Activated CD8-positive, alpha-beta T cell treated with anti-CD3 and anti-CD28 coated beads, Interleukin-2, amount 10 ng/mL, durations not matched to agents 7 days and 5 days (primary cell): Measurements from ENCODE around the gene CCDC175. TPM values are rescaled to one million over a fixed set of nuclear protein-coding genes. Genes with fewer than 3 reads are reported as not detected.

ENCODE experiments used
- ATAC-seq: fragments of 150-1000 bp; cut with Tn5 transposase; one replicate; pipeline ENCODE4 v1.10.0; 2021; ENCODE audit warnings: moderate library complexity
- CTCF ChIA-PET: fragments of 350-600 bp; sonication (Branson Sonifier 250); formaldehyde crosslinking; loops from one replicate; lab custom pipeline; 2021; ENCODE audit warnings: antibody characterized with exemption; lab: Charles Lee
- POLR2A ChIA-PET: fragments of 350-600 bp; sonication (Branson Sonifier 250); formaldehyde crosslinking; loops from one replicate; lab custom pipeline; 2021; ENCODE audit warnings: antibody characterized with exemption; lab: Charles Lee
- DNase-seq: peaks from one replicate; pipeline ENCODE4 v3.0.0-alpha.2; 2020
- H3K27ac Mint-ChIP-seq: one replicate; pipeline ENCODE4 v1.8.0; 2021; ENCODE audit warnings: mild to moderate bottlenecking, mixed read lengths
- H3K27me3 Mint-ChIP-seq: one replicate; pipeline ENCODE4 v1.8.0; 2021; ENCODE audit warnings: low read depth, mixed read lengths
- H3K36me3 Mint-ChIP-seq: one replicate; pipeline ENCODE4 v1.8.0; 2021; ENCODE audit warnings: low read depth, mixed read lengths
- H3K4me1 Mint-ChIP-seq: one replicate; pipeline ENCODE4 v1.8.0; 2021; ENCODE audit warnings: low read depth, mixed read lengths
- H3K4me3 Mint-ChIP-seq: one replicate; pipeline ENCODE4 v1.8.0; 2021; ENCODE audit warnings: mild to moderate bottlenecking, mixed read lengths
- H3K9me3 Mint-ChIP-seq: one replicate; pipeline ENCODE4 v1.8.0; 2022; ENCODE audit warnings: mixed read lengths; ENCODE audit not compliant: insufficient read depth
- total RNA-seq, 2 experiments: library from RNA; stranded (reverse); gene quantifications; one replicate each; pipeline ENCODE4 v1.2.3, GENCODE V29; 2021

Gene CCDC175
- total RNA-seq, 2 experiments from 2014 or later = not detected

- H3K27ac Mint-ChIP-seq = no peak overlapping the region
- POLR2A ChIA-PET = no interaction called here
- no peaks in the 10 kb centered on the region for H3K27me3 Mint-ChIP-seq
- no peak for DNase-seq
- H3K36me3 Mint-ChIP-seq = no peaks in the 10 kb centered on the region
- CTCF ChIA-PET = no interaction called here
- peaks cover 8% of the 10 kb centered on the region for H3K4me1 Mint-ChIP-seq
- H3K4me3 Mint-ChIP-seq = no peak overlapping the region
- ATAC-seq = no peak
- H3K9me3 Mint-ChIP-seq = no peaks in the 10 kb centered on the region
Measured at GRCh38 chr14:59582161-59582560, 5.5 kb upstream of the CCDC175 start.

- Mint-ChIP-seq H3K4me1 (peaks cover 13% of the 10 kb centered on the region), H3K9me3 (no peaks in the 10 kb centered on the region), H3K27me3 (peaks cover 6% of the 10 kb centered on the region), H3K36me3 (no peaks in the 10 kb centered on the region), H3K27ac (no peak overlapping the region), H3K4me3 (no peak overlapping the region)
- DNase-seq = no peak
- CTCF ChIA-PET = no interaction called here
- POLR2A ChIA-PET = no interaction called here
- no peak for ATAC-seq
Measured at GRCh38 chr14:59580911-59581310, 4.3 kb upstream of the CCDC175 start.

- DNase-seq = no peak
- Mint-ChIP-seq H3K27ac (no peak overlapping the region), H3K36me3 (no peaks in the 10 kb centered on the region), H3K4me1 (no peaks in the 10 kb centered on the region), H3K4me3 (no peak overlapping the region), H3K27me3 (peaks cover 29% of the 10 kb centered on the region), H3K9me3 (no peaks in the 10 kb centered on the region)
- ATAC-seq = no peak
- POLR2A ChIA-PET = no interaction called here
- CTCF ChIA-PET = interaction anchor here (0.9 kb wide), 1 partner anchor 459 kb away, joined by 3 read pairs; no protein-coding TSS in a partner anchor
Measured at GRCh38 chr14:59570122-59570521, 6.5 kb downstream of the CCDC175 start.

- DNase-seq = no peak
- no peak overlapping the region for H3K4me3 Mint-ChIP-seq
- no peak for ATAC-seq
- H3K36me3 Mint-ChIP-seq = no peaks in the 10 kb centered on the region
- no peaks in the 10 kb centered on the region for H3K4me1 Mint-ChIP-seq
- no peaks in the 10 kb centered on the region for H3K9me3 Mint-ChIP-seq
- peaks cover 36% of the 10 kb centered on the region for H3K27me3 Mint-ChIP-seq
- H3K27ac Mint-ChIP-seq = no peak overlapping the region
- ChIA-PET POLR2A (no interaction called here), CTCF (interaction anchor here (1.3 kb wide), 1 partner anchor 9 kb away, joined by 6 read pairs; the partner anchor contains the start of gene CCDC175)
Measured at GRCh38 chr14:59566725-59567124, 9.9 kb downstream of the CCDC175 start.

GRCh38 chr14:59566296-59566695 is 10.3 kb downstream of the CCDC175 start:
- H3K9me3 Mint-ChIP-seq = no peaks in the 10 kb centered on the region
- ChIA-PET POLR2A (no interaction called here), CTCF (interaction anchor here (1.3 kb wide), 1 partner anchor 10 kb away, joined by 6 read pairs; the partner anchor contains the start of gene CCDC175)
- H3K36me3 Mint-ChIP-seq = no peaks in the 10 kb centered on the region
- ATAC-seq = no peak
- H3K4me3 Mint-ChIP-seq = no peak overlapping the region
- DNase-seq = no peak
- no peaks in the 10 kb centered on the region for H3K4me1 Mint-ChIP-seq
- H3K27me3 Mint-ChIP-seq = peaks cover 34% of the 10 kb centered on the region
- H3K27ac Mint-ChIP-seq = no peak overlapping the region

- ChIA-PET CTCF (interaction anchor here (1.7 kb wide), 1 partner anchor 12 kb away, joined by 6 read pairs; the partner anchor contains the start of gene CCDC175), POLR2A (no interaction called here)
- Mint-ChIP-seq H3K27me3 (peaks cover 38% of the 10 kb centered on the region), H3K4me1 (no peaks in the 10 kb centered on the region), H3K36me3 (no peaks in the 10 kb centered on the region), H3K27ac (no peak overlapping the region), H3K4me3 (no peak overlapping the region), H3K9me3 (no peaks in the 10 kb centered on the region)
- DNase-seq (no peak), ATAC-seq (no peak)
Measured at GRCh38 chr14:59565087-59565486, 11.5 kb downstream of the CCDC175 start.

GRCh38 chr14:59564366-59564765 is 12.2 kb downstream of the CCDC175 start:
- H3K4me3 Mint-ChIP-seq = no peak overlapping the region
- H3K4me1 Mint-ChIP-seq = no peaks in the 10 kb centered on the region
- no peaks in the 10 kb centered on the region for H3K9me3 Mint-ChIP-seq
- no peak overlapping the region for H3K27ac Mint-ChIP-seq
- H3K27me3 Mint-ChIP-seq = peaks cover 38% of the 10 kb centered on the region
- no peak for ATAC-seq
- H3K36me3 Mint-ChIP-seq = no peaks in the 10 kb centered on the region
- POLR2A ChIA-PET = no interaction called here
- DNase-seq = no peak
- CTCF ChIA-PET = interaction anchor here (1.7 kb wide), 1 partner anchor 13 kb away, joined by 6 read pairs; the partner anchor contains the start of gene CCDC175

GRCh38 chr14:59547310-59547709 is 29.3 kb downstream of the CCDC175 start:
- H3K4me1 Mint-ChIP-seq = no peaks in the 10 kb centered on the region
- peaks cover 14% of the 10 kb centered on the region for H3K27me3 Mint-ChIP-seq
- H3K36me3 Mint-ChIP-seq = no peaks in the 10 kb centered on the region
- ATAC-seq = no peak
- no peak overlapping the region for H3K4me3 Mint-ChIP-seq
- H3K27ac Mint-ChIP-seq = no peak overlapping the region
- H3K9me3 Mint-ChIP-seq = no peaks in the 10 kb centered on the region
- DNase-seq = no peak
- POLR2A ChIA-PET = no interaction called here
- CTCF ChIA-PET = no interaction called here

- Mint-ChIP-seq H3K36me3 (no peaks in the 10 kb centered on the region), H3K9me3 (no peaks in the 10 kb centered on the region), H3K4me3 (no peak overlapping the region), H3K4me1 (no peaks in the 10 kb centered on the region), H3K27me3 (peaks cover 14% of the 10 kb centered on the region), H3K27ac (no peak overlapping the region)
- ChIA-PET CTCF (interaction anchor here (1.0 to 1.8 kb wide), 2 partner anchors 14 to 33 kb away, joined by 3 to 6 read pairs; partner anchors contain the start of gene CCDC175), POLR2A (no interaction called here)
- DNase-seq (no peak), ATAC-seq (no peak)
Measured at GRCh38 chr14:59543873-59544272, 32.7 kb downstream of the CCDC175 start.

GRCh38 chr14:59541731-59542130 is 34.9 kb downstream of the CCDC175 start:
- CTCF ChIA-PET = no interaction called here
- H3K27ac Mint-ChIP-seq = no peak overlapping the region
- POLR2A ChIA-PET = no interaction called here
- no peak overlapping the region for H3K4me3 Mint-ChIP-seq
- ATAC-seq = no peak
- H3K27me3 Mint-ChIP-seq = peaks cover 8% of the 10 kb centered on the region
- DNase-seq = no peak
- no peaks in the 10 kb centered on the region for H3K36me3 Mint-ChIP-seq
- H3K4me1 Mint-ChIP-seq = no peaks in the 10 kb centered on the region
- H3K9me3 Mint-ChIP-seq = no peaks in the 10 kb centered on the region

- no peak overlapping the region for H3K27ac Mint-ChIP-seq
- H3K4me1 Mint-ChIP-seq = no peaks in the 10 kb centered on the region
- H3K9me3 Mint-ChIP-seq = no peaks in the 10 kb centered on the region
- DNase-seq (no peak), ATAC-seq (no peak)
- CTCF ChIA-PET = no interaction called here
- POLR2A ChIA-PET = no interaction called here
- no peaks in the 10 kb centered on the region for H3K36me3 Mint-ChIP-seq
- peaks cover 11% of the 10 kb centered on the region for H3K27me3 Mint-ChIP-seq
- no peak overlapping the region for H3K4me3 Mint-ChIP-seq
Measured at GRCh38 chr14:59540852-59541251, 35.8 kb downstream of the CCDC175 start.

- H3K27me3 Mint-ChIP-seq = peaks cover 11% of the 10 kb centered on the region
Measured at GRCh38 chr14:59538936-59539335, 37.7 kb downstream of the CCDC175 start.

GRCh38 chr14:59537476-59537875 is 39.1 kb downstream of the CCDC175 start:
- DNase-seq = no peak
- Mint-ChIP-seq H3K4me1 (no peaks in the 10 kb centered on the region), H3K9me3 (no peaks in the 10 kb centered on the region), H3K27me3 (peaks cover 13% of the 10 kb centered on the region), H3K4me3 (no peak overlapping the region), H3K36me3 (no peaks in the 10 kb centered on the region), H3K27ac (no peak overlapping the region)
- no peak for ATAC-seq
- ChIA-PET POLR2A (interaction anchor here (0.8 kb wide), 1 partner anchor 711 kb away, joined by 4 read pairs; no protein-coding TSS in a partner anchor), CTCF (no interaction called here)

More at GRCh38 chr14:59538936-59539335, 37.7 kb downstream of the CCDC175 start:
- H3K36me3 Mint-ChIP-seq = no peaks in the 10 kb centered on the region
- H3K9me3 Mint-ChIP-seq = no peaks in the 10 kb centered on the region
- no peaks in the 10 kb centered on the region for H3K4me1 Mint-ChIP-seq
- no peak overlapping the region for H3K27ac Mint-ChIP-seq
- DNase-seq (no peak), ATAC-seq (no peak)
- H3K4me3 Mint-ChIP-seq = no peak overlapping the region
- ChIA-PET POLR2A (no interaction called here), CTCF (no interaction called here)
